DMS114 treated with DMSO at 0.1 percent for 48 hours (cell line): Measurements from ENCODE around the gene GSTM5.
"Not testable (repeated sequence)": the region's sequence is repeated elsewhere in the genome, so short reads cannot be mapped to it uniquely, and the experiment has no call there.

ENCODE experiments used
- DNase-seq: peaks from one replicate; lab custom pipeline; 2025; ENCODE audit not compliant: unreplicated experiment; lab: John Stamatoyannopoulos, UW

The GSTM5 gene

GRCh38 chr1:109695138-109695537 lies 16.9 kb upstream of the GSTM5 start:
- not testable (repeated sequence) for DNase-seq

DNA sequence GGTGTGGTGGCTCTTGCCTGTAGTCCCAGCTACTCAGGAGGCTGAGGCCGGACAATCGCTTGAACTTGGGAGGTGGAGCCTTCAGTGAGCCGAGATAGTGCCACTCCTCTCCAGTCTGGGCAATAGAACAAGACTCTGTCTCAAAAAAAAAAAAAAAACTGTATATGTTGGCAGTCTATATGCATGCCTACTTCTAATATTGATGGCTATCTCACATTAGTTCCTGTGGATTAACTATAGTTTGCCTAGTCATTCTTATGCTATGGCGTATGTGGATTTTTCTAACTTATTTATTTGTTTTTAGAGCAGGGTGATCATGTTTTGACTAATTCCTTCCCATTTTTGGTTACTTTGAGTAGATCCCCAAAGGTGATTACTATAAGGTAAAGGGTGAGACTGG lies 15.0 kb upstream of the GSTM5 start:
- no peak for DNase-seq

GRCh38 chr1:109697861-109698260 lies 14.2 kb upstream of the GSTM5 start:
- DNase-seq: not testable (repeated sequence)

DNA sequence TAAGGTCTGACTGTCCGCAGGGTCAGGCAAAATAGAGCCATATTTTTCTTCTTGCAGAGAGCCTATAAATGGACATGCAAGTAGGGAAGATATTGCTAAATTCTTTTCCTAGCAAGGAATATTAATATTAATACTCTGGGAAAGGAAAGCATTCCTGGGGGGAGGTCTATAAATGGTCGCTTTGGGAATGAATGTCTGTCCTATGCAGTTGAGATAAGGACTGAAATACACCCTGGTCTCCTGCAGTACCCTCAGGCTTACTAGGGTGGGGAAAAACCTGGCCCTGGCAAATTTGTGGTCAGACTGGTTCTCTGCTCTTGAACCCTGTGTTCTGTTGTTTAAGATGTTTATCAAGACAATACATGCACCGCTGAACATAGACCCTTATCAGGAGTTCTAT lies 9.1 kb upstream of the GSTM5 start:
- not testable (repeated sequence) for DNase-seq

- no peak for DNase-seq
Measured at GRCh38 chr1:109704173-109704572, 7.9 kb upstream of the GSTM5 start.

DNA sequence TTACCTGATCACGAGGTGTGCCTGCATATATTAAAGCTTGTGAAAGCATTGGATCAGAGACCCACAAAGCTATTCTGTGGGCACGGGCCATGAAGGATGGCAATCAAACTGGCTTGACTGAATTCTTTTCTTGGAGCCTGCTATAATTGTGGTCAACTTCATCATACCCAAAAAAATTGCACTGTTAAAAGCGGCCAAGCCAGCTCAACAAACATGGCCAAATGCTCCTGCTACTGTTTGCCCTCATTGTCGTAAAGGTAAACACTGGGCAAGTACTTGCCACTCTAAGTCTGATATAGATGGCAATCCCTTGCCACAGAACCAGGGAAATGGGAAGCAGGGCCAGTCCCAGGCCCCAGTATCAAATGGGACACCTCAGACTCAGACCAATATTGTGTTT lies 6.6 kb upstream of the GSTM5 start:
- DNase-seq: no peak

DNA sequence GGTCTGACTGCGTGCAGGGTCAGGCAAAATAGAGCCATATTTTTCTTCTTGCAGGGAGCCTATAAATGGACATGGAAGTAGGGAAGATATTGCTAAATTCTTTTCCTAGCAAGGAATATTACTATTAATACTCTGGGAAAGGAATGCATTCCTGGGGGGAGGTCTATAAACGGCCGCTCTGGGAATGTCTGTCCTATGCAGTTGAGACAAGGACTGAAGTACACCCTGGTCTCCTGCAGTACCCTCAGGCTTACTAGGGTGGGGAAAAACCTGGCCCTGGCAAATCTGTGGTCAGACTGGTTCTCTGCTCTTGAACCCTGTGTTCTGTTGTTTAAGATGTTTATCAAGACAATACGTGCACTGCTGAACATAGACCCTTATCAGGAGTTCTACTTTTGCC lies 3.1 kb upstream of the GSTM5 start:
- not testable (repeated sequence) for DNase-seq

DNA sequence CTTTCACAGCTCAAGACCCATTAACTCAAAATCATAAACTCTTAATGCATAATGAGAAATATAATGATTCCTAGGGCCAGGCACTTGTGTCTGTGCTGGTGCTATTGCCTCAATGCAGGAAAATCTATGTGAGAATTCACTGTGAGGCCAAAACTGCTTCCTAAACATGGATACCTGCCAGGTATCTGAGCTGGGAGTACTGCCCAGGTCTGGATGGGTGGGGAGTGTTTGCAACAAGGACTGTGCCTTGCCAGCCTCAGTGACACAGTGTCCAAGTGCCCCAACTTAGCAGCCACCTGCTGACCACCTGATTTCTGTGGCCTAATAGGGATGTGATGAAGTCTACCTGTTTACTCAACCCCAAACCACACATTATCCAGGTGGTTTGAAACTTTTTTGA lies 2.2 kb upstream of the GSTM5 start:
- DNase-seq: not testable (repeated sequence)

DNA sequence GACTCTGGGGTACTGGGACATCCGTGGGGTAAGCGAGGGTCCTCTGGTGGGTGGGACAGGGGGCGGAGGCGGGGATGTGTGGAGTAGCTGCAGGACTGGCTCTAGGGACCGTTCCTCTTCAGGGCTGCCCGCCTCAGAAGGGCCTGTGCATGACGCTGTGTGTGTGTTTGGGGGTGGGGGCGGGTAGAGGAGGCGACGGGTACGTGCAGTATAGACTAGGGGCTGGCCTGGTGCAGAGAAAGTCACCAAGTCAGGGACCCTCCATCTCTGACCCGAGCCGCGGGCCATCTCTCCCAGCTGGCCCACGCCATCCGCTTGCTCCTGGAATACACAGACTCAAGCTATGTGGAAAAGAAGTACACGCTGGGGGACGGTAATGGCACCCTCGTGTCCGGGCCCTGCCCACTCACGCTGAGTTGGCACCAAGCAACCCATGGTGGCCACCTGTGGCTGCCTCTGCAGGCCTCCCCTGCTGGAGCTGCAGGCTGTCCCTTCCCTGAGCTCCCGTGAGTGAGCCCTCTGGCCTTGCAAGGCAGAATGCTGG lies 342 bp downstream of the GSTM5 start:
- no peak for DNase-seq

GRCh38 chr1:109713636-109714035 lies 1.6 kb downstream of the GSTM5 start:
- no peak for DNase-seq

- no peak for DNase-seq
Measured at GRCh38 chr1:109714661-109715372, 2.8 kb downstream of the GSTM5 start.

DNA sequence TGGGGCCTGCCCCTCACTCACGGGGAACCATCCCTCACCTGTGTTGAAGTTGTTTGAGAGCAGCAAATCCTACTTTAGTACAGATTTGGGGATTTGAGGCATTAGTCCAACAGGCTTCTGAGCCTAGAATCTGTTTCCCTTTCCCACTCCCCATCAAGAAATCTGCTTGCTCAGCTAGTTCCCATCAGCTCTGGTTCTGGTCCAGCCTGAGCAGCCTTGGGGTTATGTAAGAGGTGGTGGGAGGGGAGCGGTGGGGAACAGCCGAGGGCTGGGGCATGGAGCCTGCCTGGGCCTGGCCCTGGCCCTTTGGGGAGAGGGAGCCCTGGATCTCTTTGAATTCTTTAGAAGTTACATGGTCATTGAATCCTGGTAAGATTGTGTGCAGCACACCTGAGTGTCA lies 4.1 kb downstream of the GSTM5 start:
- DNase-seq: no peak

DNA sequence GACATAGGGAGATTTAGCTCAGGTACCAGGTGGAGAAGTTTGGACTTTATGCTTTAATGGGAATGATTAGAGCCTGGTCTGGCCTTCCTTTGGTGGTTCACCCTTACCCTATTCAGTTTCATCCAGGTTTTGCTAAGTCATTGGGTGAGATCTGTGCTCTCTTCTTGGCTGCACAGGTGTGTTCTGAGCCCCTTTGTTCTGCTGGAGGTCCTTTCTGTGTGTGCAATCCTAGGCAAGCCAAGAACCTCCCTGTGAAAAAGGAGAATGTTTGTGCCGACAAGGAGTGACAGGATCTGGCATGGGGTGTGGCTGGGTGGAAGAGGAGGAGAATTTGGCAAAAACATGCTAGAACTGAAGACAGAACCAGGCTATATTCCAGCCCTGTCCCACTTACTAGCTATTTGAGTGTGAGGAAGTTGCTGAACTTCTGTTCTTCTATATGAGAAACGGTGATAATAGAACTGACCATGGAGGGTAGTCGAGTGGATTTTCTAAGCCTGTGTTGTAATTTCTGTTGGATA lies 4.6 kb downstream of the GSTM5 start:
- no peak for DNase-seq

DNA sequence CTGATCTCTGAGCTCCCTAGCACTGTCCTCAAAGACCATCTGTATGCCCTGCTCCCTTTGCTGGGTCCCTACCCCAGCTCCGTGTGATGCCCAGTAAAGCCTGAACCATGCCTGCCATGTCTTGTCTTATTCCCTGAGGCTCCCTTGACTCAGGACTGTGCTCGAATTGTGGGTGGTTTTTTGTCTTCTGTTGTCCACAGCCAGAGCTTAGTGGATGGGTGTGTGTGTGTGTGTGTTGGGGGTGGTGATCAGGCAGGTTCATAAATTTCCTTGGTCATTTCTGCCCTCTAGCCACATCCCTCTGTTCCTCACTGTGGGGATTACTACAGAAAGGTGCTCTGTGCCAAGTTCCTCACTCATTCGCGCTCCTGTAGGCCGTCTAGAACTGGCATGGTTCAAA lies 5.7 kb downstream of the GSTM5 start:
- no peak for DNase-seq

DNA sequence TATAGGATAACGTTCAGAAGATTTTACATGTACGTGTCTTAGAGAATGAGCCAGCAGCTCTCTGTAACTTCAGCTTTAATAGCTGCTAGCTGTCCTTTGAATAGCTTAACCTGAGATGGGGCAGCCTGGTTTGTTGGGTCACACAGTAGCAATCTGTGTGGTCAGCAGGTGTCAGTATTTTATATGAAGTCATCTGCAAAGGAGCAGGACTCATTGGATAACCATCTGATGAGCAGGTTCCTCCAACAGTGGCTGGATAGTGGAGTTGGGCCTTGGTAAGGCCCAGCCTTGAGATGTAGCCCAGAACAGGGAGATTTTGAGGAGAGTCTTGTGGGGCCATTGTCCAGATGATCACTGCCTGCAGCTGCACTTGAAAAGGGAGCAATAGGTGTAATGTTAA lies 6.4 kb downstream of the GSTM5 start:
- DNase-seq: no peak

GRCh38 chr1:109719337-109719837 lies 7.3 kb downstream of the GSTM5 start:
- no peak for DNase-seq

DNA sequence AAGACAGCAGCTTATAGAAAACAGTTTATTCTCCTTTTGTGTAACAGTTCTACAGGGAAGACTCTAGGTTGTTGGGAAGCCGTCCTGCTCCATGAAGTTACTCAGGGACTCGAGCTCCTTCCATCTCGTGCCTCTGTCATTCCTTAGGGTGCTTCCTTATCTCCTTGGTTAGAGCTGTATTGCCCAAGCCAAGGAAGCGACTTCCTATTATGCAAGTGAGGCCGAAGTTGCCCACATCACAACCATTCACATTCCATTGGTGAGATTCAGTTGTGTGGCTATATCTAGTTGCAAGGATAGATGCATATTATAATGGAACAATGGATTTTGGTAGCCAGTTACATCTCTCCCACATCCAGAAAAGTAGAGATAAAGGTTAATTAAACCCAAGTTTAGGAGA lies 9.0 kb downstream of the GSTM5 start:
- DNase-seq: no peak

GRCh38 chr1:109721971-109722370 lies 9.9 kb downstream of the GSTM5 start:
- no peak for DNase-seq

GRCh38 chr1:109722908-109723691 lies 11.0 kb downstream of the GSTM5 start:
- no peak for DNase-seq

- no peak for DNase-seq
Measured at GRCh38 chr1:109724933-109725332, 12.9 kb downstream of the GSTM5 start.

DNA sequence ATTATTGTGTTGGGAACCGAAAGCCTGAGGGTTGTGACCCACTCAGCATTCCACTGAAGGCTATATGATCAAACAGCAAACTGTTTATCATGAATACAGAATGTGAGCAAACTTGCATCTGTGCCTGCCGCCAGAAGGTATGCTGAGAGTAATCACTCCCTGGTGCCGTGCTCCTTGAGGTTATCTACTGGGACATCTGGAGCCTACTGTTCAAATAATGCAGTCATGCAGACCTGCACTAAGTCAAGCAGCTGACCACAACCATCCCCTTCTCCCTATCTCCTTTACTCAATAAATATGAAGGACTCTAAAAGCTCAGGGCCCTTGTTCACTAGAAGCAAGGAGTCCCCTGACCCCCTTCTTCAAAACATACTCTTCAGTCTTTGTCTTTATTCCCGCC lies 13.5 kb downstream of the GSTM5 start:
- no peak for DNase-seq

GRCh38 chr1:109726007-109726406 lies 14.0 kb downstream of the GSTM5 start:
- DNase-seq: no peak
